ENCODE results near the gene CNN2.

GRCh38 chr19:1054102-1055027 lies 28.0 kb downstream of the CNN2 start:
- TF ChIP-seq CTCF (IDR thresholded peaks at IDR 0.05; ENCODE audit: insufficient read depth, low read length) (no peak), POLR2AphosphoS5 (IDR thresholded peaks at IDR 0.05; ENCODE audit: low read depth) (no peak), GABPA (IDR thresholded peaks at IDR 0.05; ENCODE audit: low read depth) (no peak), REST (IDR thresholded peaks at IDR 0.05; ENCODE audit: insufficient replicate concordance, low read depth) (no peak)

Measured in HL-60 (cell line).